Fibroblast of lung (primary cell): Measurements from ENCODE around the gene INS.

Experiments
- EZH2 ChIP-seq: IDR thresholded peaks from 2 replicates; pipeline ENCODE4 v1.5.1; 2012; ENCODE audit warnings: low read length, control low read depth, mild to moderate bottlenecking; ENCODE audit errors: missing control alignments
- TF ChIP-seq, protein P1 (sequence below), 2 donors: IDR thresholded peaks in 1 of 2; conservative IDR thresholded peaks in 1 of 2; 1 replicate in 1 of 2; 2 replicates in 1 of 2; pipeline ENCODE4 v1.5.1; 2011 to 2012; ENCODE audit warnings: low read length in 2 of 2, control low read depth in 1 of 2, inconsistent platforms in 1 of 2, low read depth in 1 of 2, mild to moderate bottlenecking in 1 of 2

DNA sequence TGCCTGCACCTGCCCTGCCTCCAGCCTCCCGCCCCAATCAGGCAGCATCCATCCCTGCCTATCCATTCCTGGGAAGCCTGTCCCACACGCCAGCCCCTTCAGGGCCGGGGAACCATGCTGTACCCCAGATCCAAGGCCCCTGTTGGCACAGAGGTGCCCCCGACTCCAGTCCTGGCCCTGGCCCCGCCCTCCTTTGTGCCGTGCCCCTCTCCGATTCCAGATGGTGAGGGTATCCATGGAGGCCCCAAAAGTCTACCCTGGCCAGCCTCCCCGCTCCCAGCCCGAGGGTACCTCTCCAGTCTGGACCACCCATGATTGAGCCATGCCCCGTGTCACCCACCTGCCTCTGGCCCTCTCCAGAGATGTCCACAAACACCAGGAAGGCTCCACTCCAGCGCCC is 13.4 kb upstream of the INS start:
- no peak for TF ChIP-seq EZH2
- TF ChIP-seq, protein P1, sequence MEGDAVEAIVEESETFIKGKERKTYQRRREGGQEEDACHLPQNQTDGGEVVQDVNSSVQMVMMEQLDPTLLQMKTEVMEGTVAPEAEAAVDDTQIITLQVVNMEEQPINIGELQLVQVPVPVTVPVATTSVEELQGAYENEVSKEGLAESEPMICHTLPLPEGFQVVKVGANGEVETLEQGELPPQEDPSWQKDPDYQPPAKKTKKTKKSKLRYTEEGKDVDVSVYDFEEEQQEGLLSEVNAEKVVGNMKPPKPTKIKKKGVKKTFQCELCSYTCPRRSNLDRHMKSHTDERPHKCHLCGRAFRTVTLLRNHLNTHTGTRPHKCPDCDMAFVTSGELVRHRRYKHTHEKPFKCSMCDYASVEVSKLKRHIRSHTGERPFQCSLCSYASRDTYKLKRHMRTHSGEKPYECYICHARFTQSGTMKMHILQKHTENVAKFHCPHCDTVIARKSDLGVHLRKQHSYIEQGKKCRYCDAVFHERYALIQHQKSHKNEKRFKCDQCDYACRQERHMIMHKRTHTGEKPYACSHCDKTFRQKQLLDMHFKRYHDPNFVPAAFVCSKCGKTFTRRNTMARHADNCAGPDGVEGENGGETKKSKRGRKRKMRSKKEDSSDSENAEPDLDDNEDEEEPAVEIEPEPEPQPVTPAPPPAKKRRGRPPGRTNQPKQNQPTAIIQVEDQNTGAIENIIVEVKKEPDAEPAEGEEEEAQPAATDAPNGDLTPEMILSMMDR (conservative IDR thresholded peaks at IDR 0.05 in 1 of 2, IDR thresholded peaks at IDR 0.05 in 1 of 2; ENCODE audit: low read depth in 1 of 2, low read length in 2 of 2) = no peak
